Parathyroid adenoma (tissue), 2 donors: Measurements from ENCODE around the gene FBXW10B.
A peak's percentile ranks its signal among the peaks of the same experiment; 100 is the strongest.
"Not testable (repeated sequence)": the region's sequence is repeated elsewhere in the genome, so short reads cannot be mapped to it uniquely, and the experiment has no call there.

Experiments
- H2AFZ ChIP-seq: fragments of 300-600 bp; sonication (generic); one replicate; pipeline ENCODE4 v1.7.0; 2017; ENCODE audit warnings: antibody characterized with exemption, mild to moderate bottlenecking
- H3K27ac ChIP-seq: fragments of 300-600 bp; sonication (generic); one replicate; pipeline ENCODE4 v1.7.0; 2017
- H3K27me3 ChIP-seq: fragments of 300-600 bp; sonication (generic); one replicate; pipeline ENCODE4 v1.7.0; 2017; ENCODE audit warnings: low read length; ENCODE audit not compliant: control insufficient read depth, insufficient read depth
- H3K36me3 ChIP-seq: fragments of 300-600 bp; sonication (generic); one replicate; pipeline ENCODE4 v1.7.0; 2017; ENCODE audit warnings: low read length; ENCODE audit not compliant: control insufficient read depth, insufficient read depth
- H3K4me1 ChIP-seq: fragments of 300-600 bp; sonication (generic); one replicate; pipeline ENCODE4 v1.7.0; 2017; ENCODE audit warnings: control low read depth
- H3K4me2 ChIP-seq: fragments of 300-600 bp; sonication (generic); one replicate; pipeline ENCODE4 v1.7.0; 2017; ENCODE audit warnings: low read length
- H3K4me3 ChIP-seq: fragments of 300-600 bp; sonication (generic); one replicate; pipeline ENCODE4 v1.7.0; 2017; ENCODE audit warnings: low read depth, low read length
- H3K79me2 ChIP-seq: fragments of 300-600 bp; sonication (generic); one replicate; pipeline ENCODE4 v1.7.0; 2017; ENCODE audit warnings: control low read depth
- H3K9ac ChIP-seq: fragments of 300-600 bp; sonication (generic); one replicate; pipeline ENCODE4 v1.7.0; 2017; ENCODE audit warnings: mild to moderate bottlenecking
- H3K9me3 ChIP-seq: fragments of 300-600 bp; sonication (generic); one replicate; pipeline ENCODE4 v1.7.0; 2017; ENCODE audit warnings: low read length; ENCODE audit not compliant: control insufficient read depth
- TF ChIP-seq, protein P1 (sequence below): fragments of 300-600 bp; sonication (generic); IDR thresholded peaks from one replicate; pipeline ENCODE4 v1.7.0; 2017; ENCODE audit warnings: antibody characterized with exemption, mild to moderate bottlenecking
- donor health status: primary hyperparathyroidism.

Gene FBXW10B

DNA sequence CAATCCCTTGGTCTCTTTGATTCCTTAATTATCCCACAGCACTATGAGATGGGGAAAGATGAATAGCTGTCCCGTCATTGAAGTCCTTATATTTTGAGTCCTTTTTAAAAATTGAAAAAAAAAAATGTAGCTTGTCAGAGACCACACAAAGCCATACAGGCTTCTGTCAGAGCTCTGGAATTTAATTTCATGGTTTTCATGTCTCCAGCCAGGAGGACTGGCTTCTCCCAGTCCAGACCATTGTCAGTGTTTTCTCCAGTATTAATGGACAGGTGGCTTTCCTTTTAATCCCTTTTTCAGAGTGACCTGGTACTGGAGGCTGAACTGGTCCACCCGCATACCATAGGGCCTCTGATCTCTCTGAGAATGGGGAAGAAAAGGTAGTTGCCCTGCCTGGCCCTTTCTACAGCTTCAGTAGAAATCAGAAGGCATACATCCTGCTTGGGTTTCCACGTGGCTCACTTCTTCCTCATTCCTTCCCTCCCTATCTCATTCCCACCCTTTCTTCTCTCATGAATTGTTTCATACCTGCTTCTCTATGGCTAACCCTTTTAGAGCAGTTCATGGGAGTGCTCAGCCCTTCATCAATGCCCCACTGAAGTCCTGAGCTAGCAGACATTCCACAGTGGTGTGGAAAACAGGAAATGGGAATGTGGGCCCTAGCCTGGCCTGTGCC lies 35.5 kb upstream of the FBXW10B start:
- Histone ChIP-seq H3K9ac (no peak overlapping the region), H2AFZ (no peak overlapping the region), H3K36me3 (no peaks in the 10 kb centered on the region), H3K27ac (no peak overlapping the region), H3K9me3 (no peaks in the 10 kb centered on the region), H3K27me3 (no peaks in the 10 kb centered on the region), H3K79me2 (no peaks in the 10 kb centered on the region), H3K4me2 (no peak overlapping the region), H3K4me1 (peaks cover 21% of the 10 kb centered on the region), H3K4me3 (no peak overlapping the region)
- TF ChIP-seq, protein P1, sequence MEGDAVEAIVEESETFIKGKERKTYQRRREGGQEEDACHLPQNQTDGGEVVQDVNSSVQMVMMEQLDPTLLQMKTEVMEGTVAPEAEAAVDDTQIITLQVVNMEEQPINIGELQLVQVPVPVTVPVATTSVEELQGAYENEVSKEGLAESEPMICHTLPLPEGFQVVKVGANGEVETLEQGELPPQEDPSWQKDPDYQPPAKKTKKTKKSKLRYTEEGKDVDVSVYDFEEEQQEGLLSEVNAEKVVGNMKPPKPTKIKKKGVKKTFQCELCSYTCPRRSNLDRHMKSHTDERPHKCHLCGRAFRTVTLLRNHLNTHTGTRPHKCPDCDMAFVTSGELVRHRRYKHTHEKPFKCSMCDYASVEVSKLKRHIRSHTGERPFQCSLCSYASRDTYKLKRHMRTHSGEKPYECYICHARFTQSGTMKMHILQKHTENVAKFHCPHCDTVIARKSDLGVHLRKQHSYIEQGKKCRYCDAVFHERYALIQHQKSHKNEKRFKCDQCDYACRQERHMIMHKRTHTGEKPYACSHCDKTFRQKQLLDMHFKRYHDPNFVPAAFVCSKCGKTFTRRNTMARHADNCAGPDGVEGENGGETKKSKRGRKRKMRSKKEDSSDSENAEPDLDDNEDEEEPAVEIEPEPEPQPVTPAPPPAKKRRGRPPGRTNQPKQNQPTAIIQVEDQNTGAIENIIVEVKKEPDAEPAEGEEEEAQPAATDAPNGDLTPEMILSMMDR = no peak

DNA sequence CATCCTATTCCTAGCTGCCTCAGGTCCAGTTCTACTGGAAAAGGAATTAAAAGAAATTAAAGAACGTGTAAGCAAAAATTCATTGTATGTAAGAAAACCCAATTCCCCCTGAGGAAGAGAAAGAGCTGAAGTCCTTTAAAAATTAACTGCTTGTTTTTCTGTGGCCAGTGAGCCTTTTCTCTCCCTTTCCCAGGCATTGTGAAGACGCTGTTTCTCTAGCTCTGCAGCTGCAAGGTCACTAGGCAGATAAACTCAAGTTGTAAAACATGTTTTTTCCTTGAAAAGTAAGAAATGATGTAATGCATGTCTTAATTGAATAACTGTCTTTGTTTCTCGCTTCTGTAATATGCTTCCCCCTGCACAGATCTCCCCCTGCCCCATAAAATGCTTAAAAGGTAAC lies 34.9 kb upstream of the FBXW10B start:
- H3K9ac ChIP-seq = not testable (repeated sequence)

DNA sequence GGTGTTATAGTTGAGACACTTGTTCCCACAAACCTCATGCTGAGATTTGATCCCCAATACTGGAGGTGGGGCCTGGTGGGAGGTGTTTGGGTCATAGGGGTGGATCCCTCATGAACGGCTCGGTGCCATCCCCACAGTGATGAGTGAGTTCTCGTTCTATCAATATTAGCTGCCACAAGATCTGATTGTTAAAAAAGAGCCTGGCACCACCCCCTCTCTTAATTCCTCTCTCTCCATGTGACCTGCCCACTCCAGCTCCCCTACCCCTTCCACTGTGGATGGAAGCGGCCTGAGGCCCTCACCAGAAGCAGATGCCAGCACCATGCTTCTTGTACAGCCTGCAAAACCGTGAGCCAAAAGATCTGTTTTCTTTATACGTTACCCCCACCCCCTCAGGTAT lies 33.5 kb upstream of the FBXW10B start:
- no peaks in the 10 kb centered on the region for H3K79me2 ChIP-seq
- no peaks in the 10 kb centered on the region for H3K27me3 ChIP-seq

More for the DNA sequence above, 34.9 kb upstream of the FBXW10B start:
- not testable (repeated sequence) for H3K4me2 ChIP-seq, H2AFZ ChIP-seq, H3K27me3 ChIP-seq, H3K4me3 ChIP-seq, H3K9me3 ChIP-seq, H3K27ac ChIP-seq, H3K36me3 ChIP-seq, H3K79me2 ChIP-seq
- H3K4me1 ChIP-seq = peaks cover 16% of the 10 kb centered on the region

DNA sequence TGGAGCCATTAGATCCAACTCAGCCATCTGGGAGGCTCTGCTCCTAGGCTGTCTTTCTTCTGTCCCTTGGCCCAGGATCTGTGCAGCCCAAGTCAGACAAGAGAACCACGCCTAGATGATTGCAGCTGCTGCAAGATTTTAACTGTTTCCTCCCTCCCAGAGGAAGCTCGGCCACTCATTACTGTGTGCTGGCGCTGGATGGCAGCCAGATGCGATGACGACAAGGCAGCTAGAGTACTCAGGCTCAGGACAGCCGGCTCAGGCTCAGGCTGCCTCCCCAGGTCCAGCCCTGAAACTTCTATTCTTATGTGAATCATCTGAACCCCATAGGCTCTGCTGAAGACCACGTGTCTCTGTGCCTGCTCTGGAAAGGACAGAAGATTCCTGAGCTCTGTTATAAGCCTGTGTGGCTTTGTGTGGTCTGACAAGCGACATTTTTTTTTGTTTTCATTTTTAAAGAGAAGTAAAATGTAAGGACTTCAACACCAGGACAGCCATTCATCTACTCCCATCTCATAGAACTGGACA lies 32.1 kb upstream of the FBXW10B start:
- Histone ChIP-seq H3K27ac (peak overlapping the region; percentile 17), H2AFZ (peak overlapping the region; percentile 78), H3K9me3 (no peaks in the 10 kb centered on the region), H3K79me2 (no peaks in the 10 kb centered on the region), H3K36me3 (no peaks in the 10 kb centered on the region), H3K4me2 (peak overlapping the region; percentile 60), H3K9ac (no peak overlapping the region), H3K4me1 (peaks cover 13% of the 10 kb centered on the region), H3K27me3 (no peaks in the 10 kb centered on the region), H3K4me3 (peak overlapping the region; percentile 51)
- TF ChIP-seq, protein P1 = no peak

More for the DNA sequence above, 33.5 kb upstream of the FBXW10B start:
- Histone ChIP-seq H3K4me1 (peaks cover 13% of the 10 kb centered on the region), H3K4me2 (no peak overlapping the region), H3K9me3 (no peaks in the 10 kb centered on the region), H3K9ac (no peak overlapping the region), H3K4me3 (no peak overlapping the region), H3K36me3 (no peaks in the 10 kb centered on the region), H3K27ac (no peak overlapping the region), H2AFZ (no peak overlapping the region)
- TF ChIP-seq, protein P1 = no peak

DNA sequence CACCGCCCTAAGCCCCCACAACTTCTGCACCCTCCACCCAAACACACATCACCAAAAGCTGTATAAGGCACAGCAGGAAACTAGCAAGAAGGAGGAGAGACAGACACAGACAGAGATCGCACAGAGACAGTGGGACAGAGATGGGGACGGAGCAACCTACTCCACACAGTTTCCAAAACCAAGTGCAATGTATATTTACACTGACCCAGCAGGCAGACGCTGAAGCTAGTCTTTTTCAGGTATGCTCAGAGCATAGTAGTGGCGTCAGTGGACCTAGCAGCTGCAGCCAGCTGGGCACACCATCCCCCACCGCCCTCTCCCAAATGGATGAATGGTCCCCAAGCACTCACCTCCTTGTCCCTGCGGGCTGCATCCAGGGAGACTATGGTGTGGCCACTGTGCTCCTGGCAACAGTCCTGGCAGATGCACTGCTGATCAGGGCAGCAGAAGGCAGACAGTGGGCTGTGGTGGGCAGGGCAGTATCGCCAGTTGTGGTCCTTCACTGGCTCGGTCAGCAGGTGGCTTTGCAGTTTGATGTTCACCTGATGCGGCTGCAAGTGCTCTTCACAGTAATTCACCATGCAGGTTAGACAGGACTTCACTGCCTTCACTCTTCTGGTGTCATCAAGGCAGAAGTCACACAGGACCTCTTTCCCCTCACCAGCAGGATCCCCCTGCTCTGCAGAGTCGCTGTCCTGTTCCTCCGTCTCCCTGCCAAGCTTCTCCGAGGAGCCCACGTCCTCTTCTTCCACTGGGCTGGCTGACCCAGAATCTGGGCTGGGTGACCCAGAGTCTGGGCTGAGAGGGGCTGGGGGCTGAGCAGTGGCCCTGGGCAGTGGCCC lies 31.5 kb upstream of the FBXW10B start:
- TF ChIP-seq, protein P1 = no peak
- H3K4me3 ChIP-seq = peak overlapping the region; percentile 51
- peaks cover 13% of the 10 kb centered on the region for H3K4me1 ChIP-seq
- H3K27me3 ChIP-seq = no peaks in the 10 kb centered on the region
- no peak overlapping the region for H3K27ac ChIP-seq
- no peaks in the 10 kb centered on the region for H3K9me3 ChIP-seq
- H3K9ac ChIP-seq = no peak overlapping the region
- no peaks in the 10 kb centered on the region for H3K79me2 ChIP-seq
- H3K36me3 ChIP-seq = no peaks in the 10 kb centered on the region
- H3K4me2 ChIP-seq = peak overlapping the region; percentile 60
- H2AFZ ChIP-seq = peak overlapping the region; percentile 78
